Fibroblast of peridontal ligament (primary cell): ENCODE results near the gene RHBDF2.
A peak's percentile ranks its signal among the peaks of the same experiment; 100 is the strongest.

Experiments
- DNase-seq: peaks from one replicate; pipeline ENCODE4 v3.0.0-alpha.2; 2010; ENCODE audit errors: extremely low read depth

RHBDF2 gene

DNA sequence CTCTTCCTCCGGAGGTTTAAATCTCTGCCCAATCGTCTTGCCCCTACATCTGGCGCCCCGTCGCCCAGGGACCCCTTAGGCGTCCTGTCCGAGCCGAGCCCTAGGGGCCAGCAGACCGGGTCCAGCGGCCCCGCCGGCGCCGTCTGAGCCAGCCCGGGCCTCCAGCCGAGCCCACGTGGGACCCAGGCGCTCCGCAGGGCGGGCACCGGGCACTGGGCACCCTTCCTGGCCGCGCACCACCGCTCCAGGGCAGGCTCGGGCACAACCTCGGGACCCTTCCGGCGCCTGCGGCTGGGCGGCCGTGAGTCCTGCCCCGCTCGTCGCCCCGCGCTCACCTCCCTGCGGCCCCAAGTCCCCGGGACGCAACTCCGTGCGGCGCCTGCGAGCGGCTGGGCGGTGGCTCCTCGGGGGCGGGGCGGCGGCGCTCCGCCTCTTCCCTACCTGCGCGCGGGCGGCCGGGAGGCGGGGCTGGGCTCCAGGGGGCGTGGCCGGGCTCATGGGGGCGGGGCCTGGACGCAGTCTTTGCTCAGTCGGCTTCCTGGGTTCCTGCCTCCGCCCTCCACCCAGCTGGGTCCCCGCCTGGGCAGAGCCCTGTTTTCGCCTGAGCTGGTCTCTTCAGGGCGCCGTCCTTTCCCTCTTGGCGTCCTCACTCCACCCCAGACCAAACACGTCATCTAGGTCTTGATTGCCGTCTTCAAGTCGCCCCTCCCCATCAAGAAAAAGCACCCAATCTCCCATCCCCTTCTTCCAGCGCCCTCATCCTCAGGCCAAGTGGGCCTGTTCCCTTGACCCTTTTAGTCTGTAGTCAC, at the start of gene RHBDF2:
Gene RHBDF2 (minus strand): TSS at position 406 of the 809 bp plus-strand sequence. CDS start 19,899 bp downstream, outside the sequence.
- peak; percentile 51 for DNase-seq

- DNase-seq: no peak
Observed at GRCh38 chr17:76549539-76549938, 48.3 kb upstream of the RHBDF2 start.

DNA sequence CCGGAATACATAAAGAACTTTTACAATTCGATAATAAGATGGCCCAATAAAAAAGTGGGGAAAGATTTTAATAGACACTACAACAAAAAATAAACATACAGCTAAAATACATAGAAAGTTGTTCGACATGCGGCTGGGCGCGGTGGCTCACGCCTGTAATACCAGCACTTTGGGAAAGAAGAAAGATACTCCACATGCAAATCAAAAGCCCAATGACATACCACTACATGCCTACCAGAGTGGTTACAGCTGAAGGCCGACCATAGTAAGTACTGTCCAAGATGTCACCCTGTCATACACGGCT, 47.9 kb upstream of the RHBDF2 start:
- DNase-seq: no peak

DNA sequence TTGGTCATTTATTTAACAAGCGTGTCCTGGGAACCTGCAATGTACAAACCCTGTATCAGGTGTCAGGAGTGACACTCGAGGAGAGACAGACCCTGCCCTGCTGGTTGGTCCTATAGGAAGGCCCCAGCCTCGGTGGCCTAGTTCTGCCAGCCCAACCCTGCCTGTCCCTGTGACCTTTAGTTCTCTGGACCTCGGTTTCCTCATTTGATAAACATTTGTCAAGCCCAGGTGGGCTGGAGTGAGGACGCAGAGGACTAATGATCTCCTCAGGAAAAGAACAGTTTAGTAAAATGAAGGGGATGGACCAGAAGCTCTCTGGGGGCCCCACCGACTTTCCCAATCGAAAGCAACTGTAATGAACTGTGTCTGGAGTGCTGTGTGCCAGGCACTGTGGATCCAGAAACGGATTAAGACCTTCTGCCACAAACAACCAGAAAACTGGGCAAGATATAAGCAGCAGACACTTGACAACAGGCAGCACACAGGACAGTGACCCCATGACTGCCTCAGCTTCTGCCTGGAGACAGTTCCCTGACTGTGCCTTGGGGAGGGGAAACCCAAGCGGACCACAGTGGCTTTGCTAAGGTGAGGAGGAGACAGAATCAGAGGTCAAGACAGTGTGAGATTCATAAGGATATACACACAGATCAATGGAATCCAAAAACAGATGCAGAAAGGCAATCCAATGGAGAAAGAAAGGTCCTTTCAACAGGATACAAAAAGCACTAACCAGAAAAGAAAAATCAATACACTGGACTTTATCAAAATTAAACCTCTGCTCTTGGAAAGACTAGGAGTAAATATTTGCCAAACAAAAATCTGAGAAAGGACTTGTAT, 47.4 kb upstream of the RHBDF2 start:
- no peak for DNase-seq

DNA sequence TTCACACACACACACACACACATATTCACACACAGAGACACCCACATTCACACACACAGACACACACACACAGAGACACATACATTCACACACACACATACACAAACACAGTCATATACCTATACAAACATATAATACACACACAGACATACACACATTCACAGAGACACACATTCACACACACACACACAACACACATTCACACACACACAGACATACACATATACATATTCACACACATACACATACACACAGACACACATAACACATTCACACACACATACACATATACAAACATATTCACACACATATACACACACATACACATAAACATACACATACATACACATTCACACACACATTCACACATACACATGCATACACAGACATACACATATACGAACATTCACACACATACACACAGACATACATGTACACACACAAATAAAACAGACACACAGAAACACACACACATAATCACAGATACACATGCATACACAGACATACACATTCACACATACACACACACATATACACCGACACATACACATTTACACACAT, 46.5 kb upstream of the RHBDF2 start:
- DNase-seq: no peak

DNA sequence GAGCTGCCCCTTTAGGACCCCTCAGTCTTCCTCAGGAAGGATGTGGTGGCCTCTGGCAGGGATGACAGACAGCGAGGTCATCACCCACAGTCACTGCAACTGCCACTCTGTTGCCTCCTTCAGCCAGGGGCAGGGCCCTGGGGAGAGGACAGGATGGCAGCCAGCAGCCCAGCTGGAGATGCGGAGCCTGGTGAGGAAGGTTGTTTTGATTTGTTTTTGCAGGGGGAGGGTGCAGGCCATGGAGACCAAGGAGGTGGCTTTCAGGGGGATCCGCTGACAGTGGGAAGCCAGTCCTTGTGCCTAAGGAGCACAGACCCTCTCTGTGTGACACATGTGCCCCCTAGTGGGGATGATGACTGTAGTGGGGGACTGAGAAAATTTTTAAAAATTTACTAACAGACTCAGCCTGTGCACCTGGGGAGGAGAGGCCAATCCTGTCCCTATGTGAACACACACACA, 46.0 kb upstream of the RHBDF2 start:
- DNase-seq: peak; percentile 80

GRCh38 chr17:76546556-76547182, 45.4 kb upstream of the RHBDF2 start:
- peak; percentile 84 for DNase-seq

GRCh38 chr17:76545918-76546555, 44.8 kb upstream of the RHBDF2 start:
- no peak for DNase-seq

- no peak for DNase-seq
Observed at GRCh38 chr17:76544546-76545365, 43.5 kb upstream of the RHBDF2 start.

- no peak for DNase-seq
Observed at GRCh38 chr17:76543826-76544545, 42.8 kb upstream of the RHBDF2 start.

DNA sequence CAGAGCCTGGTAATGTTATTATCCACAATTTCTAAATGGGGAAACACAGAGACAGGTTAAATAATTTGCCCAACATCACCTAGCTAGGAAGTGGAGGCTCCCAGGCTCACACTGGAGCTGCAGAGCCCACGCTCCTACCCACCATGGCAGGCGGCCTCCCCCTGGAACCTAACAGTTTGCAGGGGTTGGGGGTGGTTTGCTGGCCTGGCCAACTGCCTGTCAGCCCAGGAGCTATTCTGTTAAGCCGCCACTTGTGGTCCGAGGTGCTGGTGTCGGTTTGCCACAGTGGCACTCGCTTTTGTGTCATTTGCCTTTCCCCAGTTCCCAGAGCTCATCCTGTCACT, 42.2 kb upstream of the RHBDF2 start:
- no peak for DNase-seq

GRCh38 chr17:76542984-76543383, 41.8 kb upstream of the RHBDF2 start:
- no peak for DNase-seq

DNA sequence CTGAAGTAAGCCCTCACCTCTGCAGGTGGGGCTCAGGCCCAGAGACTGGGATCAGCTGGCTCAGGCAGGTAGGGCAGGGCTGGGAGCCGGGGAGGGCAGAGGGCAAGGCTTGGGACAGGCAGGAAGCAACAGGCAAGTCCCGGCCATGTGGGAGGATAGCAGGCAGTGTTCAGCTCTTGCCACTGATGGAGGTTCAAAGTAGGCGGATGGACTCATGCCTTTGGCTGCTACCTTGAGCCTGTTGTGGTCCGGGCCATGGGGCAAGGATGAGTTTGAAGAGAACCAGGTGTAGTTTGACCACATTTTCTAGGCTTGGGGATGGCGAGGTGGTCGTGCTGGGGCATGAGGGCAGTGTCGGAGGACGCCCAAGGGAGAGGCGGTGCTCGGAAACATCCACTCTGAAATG, 41.3 kb upstream of the RHBDF2 start:
- DNase-seq: no peak

DNA sequence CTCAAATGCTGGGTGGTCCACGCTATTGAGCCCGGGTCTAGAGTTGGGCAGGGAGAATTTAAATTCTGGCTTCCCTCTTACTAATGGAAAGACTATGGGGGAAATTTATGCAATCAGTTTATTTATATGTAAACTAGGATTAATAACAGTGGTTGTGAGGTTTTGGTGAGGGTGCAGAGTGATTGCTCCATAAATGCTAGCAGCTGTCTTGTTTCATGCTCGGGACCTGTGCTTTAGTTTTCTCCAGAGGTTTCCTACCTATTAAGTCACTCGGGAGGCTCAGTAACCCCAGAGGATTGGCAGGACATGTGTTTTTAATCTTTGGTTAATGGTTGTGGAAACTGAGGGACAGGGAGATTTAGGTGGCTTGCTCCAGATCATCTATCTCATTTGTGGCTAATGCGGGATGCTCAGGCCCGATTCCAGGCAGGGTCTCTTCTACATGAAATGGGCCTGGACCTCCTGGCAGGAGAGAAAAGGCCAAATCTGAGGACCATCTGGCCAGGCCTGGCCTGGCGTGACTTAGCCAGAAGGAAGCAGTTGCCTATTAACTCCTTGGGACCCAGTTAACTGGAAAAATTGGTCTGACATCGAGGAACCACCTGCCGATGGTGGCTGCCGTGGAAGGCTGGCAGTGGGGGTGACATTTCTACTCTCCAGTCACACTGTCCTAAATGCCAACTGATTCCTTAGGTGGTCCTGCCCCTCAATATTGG, 40.7 kb upstream of the RHBDF2 start:
- no peak for DNase-seq

DNA sequence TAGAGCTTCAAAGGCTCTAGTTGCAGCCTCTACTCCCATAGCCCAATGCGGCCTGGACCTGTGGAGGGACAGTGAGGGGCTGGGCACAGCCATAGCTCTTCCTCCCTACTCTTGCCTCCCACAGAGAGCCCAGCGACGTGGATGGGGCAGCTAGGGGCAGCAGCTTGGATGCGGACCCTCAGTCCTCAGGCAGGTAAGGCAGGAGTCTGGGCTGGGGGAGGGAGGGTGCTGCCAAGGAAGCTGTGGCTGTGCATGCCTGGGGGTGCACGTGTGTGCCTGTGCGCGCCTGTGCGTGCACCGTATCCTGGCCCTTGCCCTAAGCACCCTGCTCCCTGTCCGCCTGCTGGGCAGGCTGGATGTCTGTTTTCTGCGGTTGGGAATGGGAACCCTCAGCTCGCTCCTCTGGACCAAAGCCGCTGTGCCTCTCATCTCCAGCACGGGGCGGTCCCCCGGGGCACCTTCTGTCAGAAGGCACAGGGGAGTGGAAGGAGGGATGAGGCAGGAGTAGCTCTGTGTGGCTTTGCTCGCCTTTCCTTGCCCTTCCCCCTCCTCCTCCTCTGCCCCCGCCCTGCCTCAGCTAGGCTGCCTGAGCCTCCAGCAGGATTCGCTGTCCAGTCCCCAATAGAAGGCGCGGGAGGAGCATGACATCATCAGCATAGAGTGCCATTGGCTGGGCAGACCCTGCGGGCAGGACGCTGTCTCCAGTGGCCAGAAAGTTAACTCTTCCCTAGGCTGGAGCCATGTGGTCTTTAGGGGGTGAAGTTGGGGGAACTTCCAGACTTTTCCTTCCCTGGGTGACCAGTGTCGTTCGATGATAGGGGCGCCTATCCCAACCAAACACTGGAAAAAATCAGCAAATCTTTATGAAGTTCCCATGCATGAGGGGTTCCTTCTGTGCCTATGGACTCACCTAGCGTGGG, 39.4 kb upstream of the RHBDF2 start:
- DNase-seq: peak; percentile 92

GRCh38 chr17:76539631-76540271, 38.5 kb upstream of the RHBDF2 start, which contains the start of gene PRCD:
PRCD (plus strand) TSS chr17:76540044; CDS start chr17:76540142, 98 bp downstream.
- DNase-seq: no peak

DNA sequence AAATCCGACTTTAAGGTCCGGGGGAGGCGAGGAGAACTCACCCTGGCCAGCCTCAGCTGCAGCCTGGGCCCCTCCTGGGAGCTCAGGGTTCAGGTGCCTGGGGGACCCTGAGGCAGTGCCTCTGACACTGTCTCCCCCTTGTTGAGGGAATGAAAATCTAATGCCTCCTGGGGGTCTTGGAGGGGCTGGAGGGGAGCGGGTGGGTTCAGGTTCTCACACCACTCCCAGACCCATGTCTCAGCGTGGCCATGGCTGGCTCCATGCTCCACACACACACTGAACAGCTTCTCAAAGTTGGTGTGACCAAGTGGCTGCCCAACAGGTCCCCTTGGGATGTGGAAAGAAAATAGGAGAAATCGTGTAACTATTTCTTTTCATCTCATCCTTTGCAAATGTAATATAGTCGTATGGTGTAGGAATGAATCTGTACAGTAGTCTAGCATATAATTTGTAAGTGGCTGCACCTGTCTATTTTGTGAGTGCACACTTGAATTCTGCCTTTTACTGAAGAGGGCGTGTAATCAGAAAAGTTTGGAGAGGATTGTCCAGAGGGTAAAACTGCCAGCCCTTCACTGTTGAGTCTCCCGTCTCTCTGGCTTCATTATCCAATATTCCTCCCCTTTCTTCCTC, 37.8 kb upstream of the RHBDF2 start:
- DNase-seq: no peak
